Heart right ventricle (tissue), 16 donors: ENCODE results near the gene KCNC2. TPM values are rescaled to one million over a fixed set of nuclear protein-coding genes. Genes with fewer than 3 reads are reported as not detected.

Experiments
- ATAC-seq, 8 donors: fragments of 200-7000 bp; cut with Tn5 transposase; one replicate each; pipeline ENCODE4 v1.9.1; 2020; ENCODE audit warnings: mild to moderate bottlenecking in 8 of 8, moderate library complexity in 8 of 8, moderate number of reproducible peaks in 1 of 8
- DNase-seq, 2 donors: peaks; one replicate each; pipeline ENCODE4 v3.0.0-alpha.2; 2020
- H3K27ac ChIP-seq, 10 donors: fragments of 200-600 bp; sonication (generic) in 2 of 10; one replicate each; pipeline versions ENCODE4 v1.5.0 to v1.8.0; 2020 to 2022; ENCODE audit warnings: mild to moderate bottlenecking in 3 of 10
- H3K27me3 ChIP-seq, 7 donors: fragments of 200-600 bp; one replicate each; pipeline ENCODE4 v1.8.0; 2021 to 2022; ENCODE audit warnings: mild to moderate bottlenecking in 2 of 7
- H3K36me3 ChIP-seq, 9 donors: fragments of 200-600 bp; sonication (generic) in 1 of 9; one replicate each; pipeline versions ENCODE4 v1.5.0 to v1.8.0; 2020 to 2022; ENCODE audit warnings: mild to moderate bottlenecking in 2 of 9
- H3K4me1 ChIP-seq, 9 donors: fragments of 200-600 bp; sonication (generic) in 1 of 9; one replicate each; pipeline versions ENCODE4 v1.5.0 to v1.8.0; 2020 to 2022; ENCODE audit warnings: mild to moderate bottlenecking in 4 of 9
- H3K4me3 ChIP-seq, 10 donors: fragments of 200-600 bp; sonication (generic) in 2 of 10; one replicate each; pipeline versions ENCODE4 v1.5.0 to v1.8.0; 2020 to 2022; ENCODE audit warnings: mild to moderate bottlenecking in 7 of 10, moderate library complexity in 2 of 10
- H3K9me3 ChIP-seq, 11 donors: fragments of 200-600 bp in 10 of 11; sonication (generic) in 2 of 11; one replicate each; pipeline versions ENCODE4 v1.5.0 to v1.8.0; 2013 to 2022; ENCODE audit warnings: mild to moderate bottlenecking in 2 of 11, control low read depth in 1 of 11, moderate library complexity in 1 of 11
- CTCF ChIP-seq, 9 donors: fragments of 200-600 bp; sonication (generic) in 2 of 9; IDR thresholded peaks; one replicate each; pipeline versions ENCODE4 v1.5.0 to v1.8.0; 2021 to 2022; ENCODE audit warnings: antibody characterized with exemption in 9 of 9, mild to moderate bottlenecking in 5 of 9, moderate library complexity in 1 of 9
- WGBS, 2 donors: extraction: QIAGEN DNeasy Blood & Tissue Kit; methylation state at CpG; one replicate each; pipeline ENCODE4 v1.1.7; 2013; ENCODE audit warnings: inconsistent platforms in 1 of 2; 5-methylcytosine and 5-hydroxymethylcytosine counted together
- intact Hi-C, 10 donors: fragments of 100-400 bp; cut with DNase I; formaldehyde crosslinking; loops; one replicate each; pipeline versions ENCODE4 v1.11.1 to v1.14.2; 2022
- polyA plus RNA-seq, 2 donors: library from polyadenylated mRNA; stranded (reverse); fragments of 200-250 nt; gene quantifications; one replicate each; pipeline ENCODE4 v1.2.3, GENCODE V29; 2013
- total RNA-seq, 10 donors: library from RNA; stranded (reverse); fragmentation: NEBNext Ultra II Directional in 3 of 10; extraction: Animal tissue kit (Norgen Biotek cat#: 25700) in 3 of 10; gene quantifications; one replicate each; pipeline versions ENCODE4 v1.2.1 to v1.2.4, GENCODE V29; 2021 to 2023
- donor health status: Arrhythmogenic right ventricular cardiomyopathy.
- donor health status: ischemic (EF 13 %, LVEDD 7.1; RV severe dilation, severe dysfunction).
- donor health status: healthy with polysubstance abuse.
- donor health status: DM: no; HTN: yes; CAD: no.
- donor health status: DM: no; HTN: no; CAD: no.
- donor health status: ischemic (EF 25% LVEDD 6.9; RV normal size, moderate dysfunction).
- donor health status: ischemic (EF 25% LVEDD 5.7; RV mildly dilated, moderate dysfunction).
- donor health status: healthy.
- donor health status: DM: yes; HTN: yes; CAD: no.
- donor health status: Ischemic cardiomyopathy.
- donor health status: ischemic (EF 35%, LVEDD 5.7; RV mildly dilated, moderate dysfunction).
- donor health status: nonischemic (EF 11% LVEDD 7.7; RV severe dilation, severe dysfunction).
- donor health status: DM: yes; HTN: yes; CAD: no.
- donor health status: PGD.
- donor health status: ischemic (EF 29% LVEDD 5.4; RV normal size, mild dysfunction).
- donor health status: nonischemic (EF 23%, LVEDD 6.1; RV moderate dilation, normal function).

KCNC2 gene
- total and polyA plus RNA-seq, 12 donors = not detected

DNA sequence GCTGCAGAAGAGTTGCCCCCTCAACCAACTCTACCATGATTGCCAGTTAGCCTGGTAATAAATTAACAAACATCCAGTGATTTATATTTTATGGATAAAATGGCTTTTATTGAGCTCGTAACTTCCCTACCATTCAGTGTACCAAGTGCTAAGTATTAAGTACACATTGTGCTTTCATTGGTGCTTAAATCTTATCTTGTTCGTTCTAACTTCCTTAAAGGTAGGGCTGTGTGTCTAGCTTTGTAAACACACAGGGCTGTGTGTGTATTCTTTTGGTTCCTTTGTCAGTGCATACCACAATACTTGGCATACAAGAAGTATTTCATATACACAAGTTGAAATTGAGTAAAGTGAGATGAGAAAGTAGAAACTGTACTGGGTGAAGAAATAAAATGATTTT lies 80.4 kb downstream of the KCNC2 start:
- 71 to 77% methylated on average over 2 of the region's 2 CpGs for WGBS, 2 donors
- DNase-seq (no peak), ATAC-seq (no peak)
- H3K36me3 ChIP-seq = no peaks in the 10 kb centered on the region
- H3K27ac ChIP-seq = no peak overlapping the region
- TF ChIP-seq CTCF (IDR thresholded peaks at IDR 0.05) = no peak
- intact Hi-C loops = no loop called here
- no peak overlapping the region for H3K4me3 ChIP-seq
- no peaks in the 10 kb centered on the region for H3K27me3 ChIP-seq
- no peaks in the 10 kb centered on the region for H3K9me3 ChIP-seq
- H3K4me1 ChIP-seq = no peaks in the 10 kb centered on the region

GRCh38 chr12:75121036-75121705 lies 88.5 kb downstream of the KCNC2 start:
- intact Hi-C loops = no loop called here
- H3K36me3 ChIP-seq = no peaks in the 10 kb centered on the region
- WGBS, 2 donors = 77 to 90% methylated on average over 2 of the region's 2 CpGs
- H3K27me3 ChIP-seq = no peaks in the 10 kb centered on the region
- no peak overlapping the region for H3K27ac ChIP-seq
- H3K4me3 ChIP-seq = no peak overlapping the region
- H3K9me3 ChIP-seq = no peaks in the 10 kb centered on the region
- H3K4me1 ChIP-seq = no peaks in the 10 kb centered on the region
- TF ChIP-seq CTCF (IDR thresholded peaks at IDR 0.05) = no peak
- DNase-seq = no peak
- ATAC-seq = no peak

DNA sequence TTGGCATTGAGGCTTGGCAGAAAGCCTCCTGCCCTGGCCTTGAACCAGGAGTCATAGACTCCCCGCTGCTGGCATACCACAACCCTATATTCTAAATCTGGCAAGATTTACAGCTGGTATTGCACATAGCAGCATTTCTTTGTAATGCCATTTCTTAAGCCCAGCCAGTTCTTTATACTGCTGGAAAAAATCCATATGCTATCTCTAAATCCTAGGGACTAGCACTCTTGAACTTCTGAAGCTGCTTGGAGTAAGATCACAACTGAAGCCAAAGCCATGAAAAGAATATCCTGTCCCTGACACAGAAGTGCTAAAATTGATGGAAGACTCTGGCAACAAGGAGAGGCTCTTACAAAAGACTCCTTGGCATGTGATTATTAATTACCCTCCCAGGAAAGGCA lies 89.3 kb downstream of the KCNC2 start:
- no peaks in the 10 kb centered on the region for H3K9me3 ChIP-seq
- H3K27ac ChIP-seq = no peak overlapping the region
- intact Hi-C loops = no loop called here
- ATAC-seq = no peak
- WGBS, 2 donors = 50 to 62% methylated on average over 1 of the region's 1 CpG
- H3K27me3 ChIP-seq = no peaks in the 10 kb centered on the region
- H3K36me3 ChIP-seq = no peaks in the 10 kb centered on the region
- no peaks in the 10 kb centered on the region for H3K4me1 ChIP-seq
- DNase-seq = no peak
- H3K4me3 ChIP-seq = no peak overlapping the region
- TF ChIP-seq CTCF (IDR thresholded peaks at IDR 0.05) = no peak

DNA sequence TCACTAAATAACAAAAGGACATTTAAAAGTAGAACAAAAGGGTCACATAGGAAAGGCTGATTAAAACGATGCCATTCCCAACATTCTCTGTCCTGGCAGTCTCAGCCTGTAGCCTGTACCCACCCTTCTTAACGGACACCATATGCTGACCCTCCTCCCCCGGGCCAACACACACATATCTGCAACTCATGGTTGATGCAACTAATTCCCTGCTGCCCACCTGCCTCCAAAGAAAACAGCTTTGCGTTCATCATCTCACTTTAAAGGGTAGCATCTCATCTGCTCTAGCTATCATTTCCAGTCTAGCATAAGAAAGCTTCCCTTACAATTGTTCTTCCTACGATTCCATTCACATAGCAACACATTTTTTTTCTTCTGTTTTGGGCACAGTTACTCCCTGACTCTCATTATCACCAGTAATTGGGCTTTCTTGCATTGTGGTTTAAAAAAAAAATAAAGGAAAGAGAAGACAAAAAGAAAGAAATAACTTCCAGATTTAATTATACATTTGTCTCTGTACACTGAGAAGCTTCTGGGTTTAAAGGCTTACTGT lies 92.9 kb downstream of the KCNC2 start:
- Histone ChIP-seq H3K4me3 (no peak overlapping the region), H3K4me1 (no peaks in the 10 kb centered on the region), H3K27me3 (no peaks in the 10 kb centered on the region), H3K9me3 (no peaks in the 10 kb centered on the region), H3K36me3 (no peaks in the 10 kb centered on the region), H3K27ac (no peak overlapping the region)
- DNase-seq (no peak), ATAC-seq (no peak)
- intact Hi-C loops = no loop called here
- 65 to 69% methylated on average over 5 of the region's 5 CpGs for WGBS, 2 donors
- no peak for TF ChIP-seq CTCF (IDR thresholded peaks at IDR 0.05)
